Fibroblast of villous mesenchyme (primary cell): ENCODE measurements around the gene THAP12. TPM values are rescaled to one million over a fixed set of nuclear protein-coding genes. Genes with fewer than 3 reads are reported as not detected.

Experiments used
- DNase-seq: peaks from one replicate; pipeline ENCODE4 v3.0.0-alpha.2; 2010; ENCODE audit warnings: low read depth
- H3K4me3 ChIP-seq: 2 replicates; pipeline ENCODE4 v1.5.1; 2011; ENCODE audit warnings: low read depth, mild to moderate bottlenecking, low read length
- CTCF ChIP-seq: IDR thresholded peaks from 2 replicates; pipeline ENCODE4 v1.5.1; 2012; ENCODE audit warnings: low read depth, mild to moderate bottlenecking, low read length; ENCODE audit not compliant: insufficient read depth
- small RNA-seq: library from RNA; depleted of rRNA; stranded (forward); fragments of <200 nt; gene quantifications from one replicate; pipeline ENCODE3, GENCODE V24; 2012
- total RNA-seq: library from RNA; depleted of rRNA; stranded (reverse); fragments of >200 nt; gene quantifications from 2 replicates; pipeline ENCODE4 v1.2.3, GENCODE V29; 2012

The THAP12 gene
- total RNA-seq, 1 donor: 47.1 TPM

- no peak for TF ChIP-seq CTCF
- no peak overlapping the region for H3K4me3 ChIP-seq
- no peak for DNase-seq
Measured at GRCh38 chr11:76310832-76311595, 69.9 kb downstream of the THAP12 start.

GRCh38 chr11:76307978-76308747 is 72.8 kb downstream of the THAP12 start:
- H3K4me3 ChIP-seq: no peak overlapping the region
- no peak for DNase-seq
- TF ChIP-seq CTCF: no peak

GRCh38 chr11:76307396-76307795 is 73.5 kb downstream of the THAP12 start:
- DNase-seq: no peak
- no peak for TF ChIP-seq CTCF
- H3K4me3 ChIP-seq: no peak overlapping the region

- no peak overlapping the region for H3K4me3 ChIP-seq
- no peak for DNase-seq
- TF ChIP-seq CTCF: no peak
Measured at GRCh38 chr11:76303399-76303798, 77.5 kb downstream of the THAP12 start.

GRCh38 chr11:76302996-76303395 is 77.9 kb downstream of the THAP12 start:
- no peak for TF ChIP-seq CTCF
- no peak for DNase-seq
- H3K4me3 ChIP-seq: no peak overlapping the region

Small RNA genes within 50 kb of the gene (small RNA-seq; reads per million reads assigned to genes)
- gene RF00019: not detected

Other genes starting within 250 kb of the THAP12 start
- under 0.01 TPM in 1 of 2 replicates, not detected in the other for gene WNT11, start 174.6 kb downstream of the THAP12 start, total RNA-seq
- gene GVQW3, start 191 bp upstream of the THAP12 start, total RNA-seq: 1.7 and 4.2 TPM in 2 replicates
- gene EMSY, start 63.9 kb upstream of the THAP12 start, total RNA-seq: 18.0 and 22.0 TPM in 2 replicates